T-helper 22 cell (primary cell): ENCODE data around the gene WDR91.
"Not testable (repeated sequence)": the region's sequence is repeated elsewhere in the genome, so short reads cannot be mapped to it uniquely, and the experiment has no call there.

Experiments
- DNase-seq: peaks from one replicate; pipeline ENCODE4 v3.0.0-alpha.2; 2020; ENCODE audit warnings: low read depth

WDR91 gene

GRCh38 chr7:135211179-135211945 lies at the start of gene WDR91:
WDR91 (minus strand) TSS chr7:135211526; CDS start chr7:135211502, 24 bp downstream.
- DNase-seq = peak; percentile 94

GRCh38 chr7:135260470-135260869 lies 49.1 kb upstream of the WDR91 start:
- no peak for DNase-seq

GRCh38 chr7:135259702-135260101 lies 48.4 kb upstream of the WDR91 start:
- DNase-seq = no peak

GRCh38 chr7:135258585-135258984 lies 47.3 kb upstream of the WDR91 start:
- DNase-seq = no peak

GRCh38 chr7:135257790-135258189 lies 46.5 kb upstream of the WDR91 start:
- DNase-seq = no peak

- no peak for DNase-seq
Observed at GRCh38 chr7:135253851-135254771, 42.8 kb upstream of the WDR91 start.

- DNase-seq = no peak
Observed at GRCh38 chr7:135251496-135252391, 40.4 kb upstream of the WDR91 start.

- no peak for DNase-seq
Observed at GRCh38 chr7:135248546-135248945, 37.2 kb upstream of the WDR91 start.

- no peak for DNase-seq
Observed at GRCh38 chr7:135247746-135248471, 36.6 kb upstream of the WDR91 start.

GRCh38 chr7:135246191-135246825 lies 35.0 kb upstream of the WDR91 start:
- no peak for DNase-seq

GRCh38 chr7:135245226-135246190 lies 34.2 kb upstream of the WDR91 start:
- DNase-seq = no peak

- no peak for DNase-seq
Observed at GRCh38 chr7:135242096-135242684, 30.9 kb upstream of the WDR91 start.

GRCh38 chr7:135240441-135240840 lies 29.1 kb upstream of the WDR91 start:
- no peak for DNase-seq

GRCh38 chr7:135239263-135239662 lies 27.9 kb upstream of the WDR91 start:
- no peak for DNase-seq

- no peak for DNase-seq
Observed at GRCh38 chr7:135238112-135238744, 26.9 kb upstream of the WDR91 start.

- no peak for DNase-seq
Observed at GRCh38 chr7:135236727-135237126, 25.4 kb upstream of the WDR91 start.

- no peak for DNase-seq
Observed at GRCh38 chr7:135235841-135236240, 24.5 kb upstream of the WDR91 start.

GRCh38 chr7:135234727-135235126 lies 23.4 kb upstream of the WDR91 start:
- DNase-seq = no peak

- not testable (repeated sequence) for DNase-seq
Observed at GRCh38 chr7:135234095-135234494, 22.8 kb upstream of the WDR91 start.
